Transverse colon (tissue), 4 donors: ENCODE results near the gene RELN. TPM values are rescaled to one million over a fixed set of nuclear protein-coding genes. Genes with fewer than 3 reads are reported as not detected.

Source experiments
- DNase-seq: peaks from one replicate; pipeline ENCODE4 v3.0.0-alpha.2; 2019
- H3K27ac ChIP-seq, 4 donors: fragments of 200-600 bp; sonication (generic); 2 replicates each; pipeline ENCODE4 v1.5.1; 2016 to 2018; ENCODE audit warnings: inconsistent platforms in 4 of 4
- H3K27me3 ChIP-seq: fragments of 200-600 bp; sonication (generic); 2 replicates; pipeline ENCODE4 v1.5.1; 2017; ENCODE audit warnings: inconsistent platforms
- H3K36me3 ChIP-seq, 4 donors: fragments of 200-600 bp; sonication (generic); 2 replicates each; pipeline ENCODE4 v1.5.1; 2017 to 2019; ENCODE audit warnings: inconsistent platforms in 4 of 4
- H3K4me1 ChIP-seq, 4 donors: fragments of 200-600 bp; sonication (generic); 2 replicates each; pipeline ENCODE4 v1.5.1; 2017 to 2020; ENCODE audit warnings: inconsistent platforms in 4 of 4
- H3K4me3 ChIP-seq, 4 donors: fragments of 200-600 bp; sonication (generic); 1 replicate in 1 of 4; 2 replicates in 3 of 4; pipeline versions ENCODE4 v1.5.1 to v1.6.1; 2017 to 2019; ENCODE audit warnings: inconsistent platforms in 4 of 4
- H3K9me3 ChIP-seq, 2 donors: fragments of 200-600 bp; sonication (generic); 2 replicates each; pipeline ENCODE4 v1.5.1; 2017 to 2019; ENCODE audit warnings: inconsistent platforms in 2 of 2
- EP300 ChIP-seq: sonication (generic); formaldehyde crosslinking; IDR thresholded peaks from one replicate; pipeline ENCODE4 v1.6.1; 2017; ENCODE audit warnings: antibody characterized with exemption, low read depth
- POLR2A ChIP-seq: fragments of 450-650 bp; IDR thresholded peaks from one replicate; pipeline ENCODE4 v1.6.1; 2016; ENCODE audit warnings: antibody characterized with exemption, mild to moderate bottlenecking, moderate library complexity
- POLR2AphosphoS5 ChIP-seq, 3 donors: sonication (generic); formaldehyde crosslinking; IDR thresholded peaks; one replicate each; pipeline ENCODE4 v1.6.1; 2016; ENCODE audit warnings: antibody characterized with exemption in 3 of 3
- WGBS, 2 donors: methylation state at CpG; one replicate each; pipeline ENCODE4 v1.1.5; 2018; ENCODE audit warnings: low coverage in 1 of 2; 5-methylcytosine and 5-hydroxymethylcytosine counted together
- in situ Hi-C, 4 donors: fragments of 200-750 bp; cut with MboI; loops; one replicate each; pipeline versions ENCODE4 v1.15.0 to v1.15.1; 2017; ENCODE audit warnings: low sequenced_read_pairs in 3 of 4, low pct_ligation_motif_present in 1 of 4, low pct_unique_long_range_greater_than_20kb in 1 of 4
- intact Hi-C: fragments of 100-400 bp; cut with DNase I; formaldehyde crosslinking; loops from one replicate; pipeline ENCODE4 v1.15.1; 2023; ENCODE audit warnings: low total_unique reads
- total RNA-seq, 4 donors: library from RNA; depleted of rRNA; stranded (reverse); fragments of >200 nt; gene quantifications; one replicate each; pipeline ENCODE4 v1.1.0, GENCODE V29; 2016
- TF ChIP-seq, protein P1 (sequence below), 5 experiments: fragments of 200-600 bp in 3 of 5; fragments of 450-650 bp in 2 of 5; sonication (generic) in 3 of 5; IDR thresholded peaks; 1 replicate in 2 of 5; 2 replicates in 3 of 5; pipeline ENCODE4 v1.5.1; 2016 to 2017; ENCODE audit warnings: antibody characterized with exemption in 5 of 5, inconsistent platforms in 3 of 5, mild to moderate bottlenecking in 2 of 5, moderate library complexity in 1 of 5

The RELN gene
- total RNA-seq, 4 donors from 2014 or later, result 1.00 to 2.7 (median 1.5) TPM; not detected in 1

DNA sequence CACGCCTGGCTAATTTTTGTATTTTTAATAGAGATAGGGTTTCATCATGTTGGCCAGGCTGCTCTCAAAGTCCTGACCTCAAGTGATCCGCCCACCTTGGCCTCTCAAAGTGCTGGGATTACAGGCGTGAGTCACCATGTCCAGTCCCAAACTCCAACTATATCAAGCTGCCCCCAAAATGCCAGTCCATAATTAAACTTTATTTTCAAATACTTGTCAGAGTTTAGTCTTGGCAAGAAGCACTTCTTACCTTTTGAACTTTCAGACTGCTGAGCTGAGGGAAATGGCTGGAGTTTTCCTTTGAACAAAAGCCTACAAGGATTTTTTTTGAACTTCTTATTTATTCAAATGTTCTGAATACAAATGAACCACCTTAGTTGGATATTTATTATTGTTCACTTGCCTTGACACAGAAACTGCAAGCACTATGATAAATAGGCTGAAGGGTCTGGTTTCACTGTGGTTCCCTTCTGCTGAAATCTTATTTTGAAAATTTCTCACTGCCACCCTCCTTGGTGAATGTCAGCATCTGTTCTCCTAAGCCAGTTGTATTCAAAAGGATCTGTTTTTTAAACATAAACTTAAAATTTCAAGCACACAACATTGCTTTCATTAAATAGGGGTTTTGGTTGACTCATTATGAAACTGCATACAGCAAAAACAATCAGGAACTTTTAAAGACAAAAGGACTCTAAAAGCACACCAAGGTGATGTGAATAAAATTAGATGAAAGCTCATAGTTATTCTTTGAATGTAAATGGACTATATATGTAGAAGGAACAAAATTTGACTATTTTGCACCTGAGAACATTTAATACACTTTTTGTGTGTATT lies 441.8 kb downstream of the RELN start:
- H3K36me3 ChIP-seq, result no peaks in the 10 kb centered on the region
- no peaks in the 10 kb centered on the region for H3K9me3 ChIP-seq
- H3K4me1 ChIP-seq, result no peaks in the 10 kb centered on the region
- H3K27me3 ChIP-seq, result no peaks in the 10 kb centered on the region
- TF ChIP-seq, protein P1, sequence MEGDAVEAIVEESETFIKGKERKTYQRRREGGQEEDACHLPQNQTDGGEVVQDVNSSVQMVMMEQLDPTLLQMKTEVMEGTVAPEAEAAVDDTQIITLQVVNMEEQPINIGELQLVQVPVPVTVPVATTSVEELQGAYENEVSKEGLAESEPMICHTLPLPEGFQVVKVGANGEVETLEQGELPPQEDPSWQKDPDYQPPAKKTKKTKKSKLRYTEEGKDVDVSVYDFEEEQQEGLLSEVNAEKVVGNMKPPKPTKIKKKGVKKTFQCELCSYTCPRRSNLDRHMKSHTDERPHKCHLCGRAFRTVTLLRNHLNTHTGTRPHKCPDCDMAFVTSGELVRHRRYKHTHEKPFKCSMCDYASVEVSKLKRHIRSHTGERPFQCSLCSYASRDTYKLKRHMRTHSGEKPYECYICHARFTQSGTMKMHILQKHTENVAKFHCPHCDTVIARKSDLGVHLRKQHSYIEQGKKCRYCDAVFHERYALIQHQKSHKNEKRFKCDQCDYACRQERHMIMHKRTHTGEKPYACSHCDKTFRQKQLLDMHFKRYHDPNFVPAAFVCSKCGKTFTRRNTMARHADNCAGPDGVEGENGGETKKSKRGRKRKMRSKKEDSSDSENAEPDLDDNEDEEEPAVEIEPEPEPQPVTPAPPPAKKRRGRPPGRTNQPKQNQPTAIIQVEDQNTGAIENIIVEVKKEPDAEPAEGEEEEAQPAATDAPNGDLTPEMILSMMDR (IDR thresholded peaks at IDR 0.05), result no peak
- TF ChIP-seq EP300, result no peak
- WGBS, 2 donors, result 81% methylated on average over 3 of the region's 3 CpGs; no CpG with 5 or more reads in 1 of the 2 donors
- no peak overlapping the region for H3K4me3 ChIP-seq
- no peak for DNase-seq
- H3K27ac ChIP-seq, result no peak overlapping the region
- in situ Hi-C loops, result no loop called here
- intact Hi-C loops, result no loop called here

DNA sequence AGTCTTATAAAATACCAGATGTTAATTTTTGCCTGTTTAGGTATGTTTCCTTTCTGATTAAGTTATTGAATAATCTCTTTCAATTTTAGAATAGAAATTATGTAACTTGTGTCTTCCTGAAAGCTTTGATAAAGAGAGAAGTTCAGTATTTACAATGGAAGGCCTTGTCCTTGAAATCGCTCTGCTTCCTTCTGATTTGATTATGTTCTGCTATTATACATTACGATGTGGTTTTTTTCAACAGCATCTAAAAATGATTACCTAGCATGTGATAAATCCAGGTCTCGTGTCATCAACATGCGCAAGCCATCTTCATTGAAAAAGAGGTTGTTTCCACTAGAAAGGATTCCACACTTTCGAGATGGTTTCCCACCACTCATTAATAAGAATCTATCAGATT lies 447.0 kb downstream of the RELN start:
- Histone ChIP-seq H3K4me1 (no peaks in the 10 kb centered on the region), H3K36me3 (no peaks in the 10 kb centered on the region), H3K9me3 (no peaks in the 10 kb centered on the region), H3K27ac (no peak overlapping the region), H3K27me3 (no peaks in the 10 kb centered on the region), H3K4me3 (no peak overlapping the region)
- 84 to 86% methylated on average over 5 of the region's 5 CpGs for WGBS, 2 donors
- intact Hi-C loops (no loop called here), in situ Hi-C loops (no loop called here)
- TF ChIP-seq EP300 (no peak), POLR2AphosphoS5 (IDR thresholded peaks at IDR 0.05) (no peak), POLR2A (no peak)
- TF ChIP-seq, protein P1 (IDR thresholded peaks at IDR 0.05), result no peak
- no peak for DNase-seq

DNA sequence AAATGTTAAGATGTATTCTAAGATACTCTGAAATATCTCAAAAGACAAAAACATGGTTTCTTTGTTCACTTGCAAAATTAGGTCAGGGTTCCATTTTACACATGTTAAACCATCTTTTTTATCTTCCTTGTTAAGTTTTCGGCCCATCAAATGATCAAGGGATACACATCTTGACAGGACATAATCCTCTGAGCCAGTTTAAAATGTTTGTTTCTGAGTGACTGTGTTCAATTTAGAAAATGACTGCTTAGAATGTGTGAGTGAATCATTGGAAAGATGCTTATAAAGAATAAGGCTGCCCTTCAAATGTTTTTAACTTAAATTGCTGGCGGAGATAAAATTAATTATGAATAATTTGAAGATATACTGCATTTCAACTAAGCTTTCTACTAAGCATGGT lies 447.5 kb downstream of the RELN start:
- no peak for TF ChIP-seq POLR2AphosphoS5 (IDR thresholded peaks at IDR 0.05)
- TF ChIP-seq, protein P1 (IDR thresholded peaks at IDR 0.05), result no peak
- no peak for TF ChIP-seq POLR2A
- no peak for TF ChIP-seq EP300
- 75 to 88% methylated on average over 2 of the region's 2 CpGs for WGBS, 2 donors
- no peaks in the 10 kb centered on the region for H3K9me3 ChIP-seq
- H3K27ac ChIP-seq, result no peak overlapping the region
- DNase-seq, result no peak
- intact Hi-C loops, result no loop called here
- H3K4me1 ChIP-seq, result no peaks in the 10 kb centered on the region
- in situ Hi-C loops, result no loop called here
- no peak overlapping the region for H3K4me3 ChIP-seq
- no peaks in the 10 kb centered on the region for H3K27me3 ChIP-seq
- no peaks in the 10 kb centered on the region for H3K36me3 ChIP-seq

DNA sequence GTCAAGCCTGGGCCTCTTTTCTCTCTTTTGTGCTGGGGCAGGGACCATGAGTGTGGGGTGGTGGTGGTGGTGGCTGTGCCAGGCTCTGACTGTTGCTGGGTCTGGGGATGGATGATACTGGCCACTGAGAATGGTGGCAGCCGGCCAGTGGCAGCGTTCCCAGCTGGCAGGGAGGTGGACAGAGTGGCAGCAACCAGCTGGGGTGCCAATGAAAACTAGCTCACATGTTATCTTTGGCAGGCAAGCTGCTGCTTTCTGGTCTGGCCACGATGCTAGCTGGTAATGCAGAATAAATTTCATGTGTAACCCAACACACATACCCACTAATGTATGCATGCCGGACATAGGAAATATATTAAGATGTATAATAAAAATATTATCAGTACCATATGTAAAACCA lies 448.4 kb downstream of the RELN start:
- H3K27ac ChIP-seq, result no peak overlapping the region
- H3K9me3 ChIP-seq, result no peaks in the 10 kb centered on the region
- 52% methylated on average over 4 of the region's 4 CpGs; no CpG with 5 or more reads in 1 of the 2 donors for WGBS, 2 donors
- no peaks in the 10 kb centered on the region for H3K27me3 ChIP-seq
- no peaks in the 10 kb centered on the region for H3K4me1 ChIP-seq
- in situ Hi-C loops (no loop called here), intact Hi-C loops (no loop called here)
- TF ChIP-seq, protein P1 (IDR thresholded peaks at IDR 0.05), result no peak
- TF ChIP-seq EP300, result no peak
- no peak for TF ChIP-seq POLR2AphosphoS5 (IDR thresholded peaks at IDR 0.05)
- TF ChIP-seq POLR2A, result no peak
- H3K36me3 ChIP-seq, result no peaks in the 10 kb centered on the region
- no peak overlapping the region for H3K4me3 ChIP-seq
- DNase-seq, result no peak
